Peyer's patch (tissue), 4 donors: ENCODE measurements around the gene SP140. TPM values are rescaled to one million over a fixed set of nuclear protein-coding genes. Genes with fewer than 3 reads are reported as not detected.

Experiments
- DNase-seq, 3 donors: peaks; one replicate each; pipeline ENCODE4 v3.0.0-alpha.2; 2017 to 2019
- H3K27ac ChIP-seq, 4 donors: fragments of 200-600 bp; sonication (generic); one replicate each; pipeline ENCODE4 v1.5.1; 2016 to 2019
- H3K27me3 ChIP-seq, 2 donors: fragments of 200-600 bp; sonication (generic); one replicate each; pipeline ENCODE4 v1.5.1; 2019
- H3K36me3 ChIP-seq, 3 donors: fragments of 200-600 bp; sonication (generic); one replicate each; pipeline ENCODE4 v1.5.1; 2016 to 2019
- H3K4me1 ChIP-seq, 4 donors: fragments of 200-600 bp; sonication (generic); one replicate each; pipeline ENCODE4 v1.5.1; 2016 to 2019
- H3K4me3 ChIP-seq, 4 donors: fragments of 200-600 bp; sonication (generic); 1 replicate in 3 of 4; 2 replicates in 1 of 4; pipeline ENCODE4 v1.5.1; 2016 to 2019; ENCODE audit warnings: mild to moderate bottlenecking in 1 of 4
- H3K9me3 ChIP-seq, 4 donors: fragments of 200-600 bp; sonication (generic); one replicate each; pipeline ENCODE4 v1.5.1; 2016 to 2019; ENCODE audit warnings: mild to moderate bottlenecking in 1 of 4
- POLR2A ChIP-seq, 2 donors: fragments of 450-650 bp; IDR thresholded peaks; one replicate each; pipeline ENCODE4 v1.5.1; 2017; ENCODE audit warnings: antibody characterized with exemption in 2 of 2, mild to moderate bottlenecking in 2 of 2, moderate library complexity in 2 of 2
- total RNA-seq, 4 donors: library from RNA; depleted of rRNA; stranded (reverse); fragments of >200 nt; gene quantifications; one replicate each; pipeline ENCODE4 v1.1.0, GENCODE V29; 2016
- TF ChIP-seq, protein P1 (sequence below), 6 experiments: fragments of 450-650 bp in 4 of 6; fragments of 200-600 bp in 2 of 6; sonication (generic) in 1 of 6; IDR thresholded peaks; one replicate each; pipeline ENCODE4 v1.5.1; 2017 to 2019; ENCODE audit warnings: antibody characterized with exemption in 6 of 6, mild to moderate bottlenecking in 3 of 6, moderate library complexity in 1 of 6

Gene SP140
- total RNA-seq, 4 donors from 2014 or later = 3.0 to 99.9 (median 9.4) TPM

GRCh38 chr2:230343747-230344146 is 118.2 kb downstream of the SP140 start:
- DNase-seq = no peak
- Histone ChIP-seq H3K4me3 (no peak overlapping the region), H3K4me1 (peaks cover 0 to 2% (median 0%) of the 10 kb centered on the region in 4 donors), H3K27me3 (no peaks in the 10 kb centered on the region), H3K36me3 (peaks cover 0 to 11% (median 0%) of the 10 kb centered on the region in 3 donors), H3K27ac (no peak overlapping the region), H3K9me3 (no peaks in the 10 kb centered on the region)
- TF ChIP-seq POLR2A (IDR thresholded peaks at IDR 0.05) = no peak
- TF ChIP-seq, protein P1, sequence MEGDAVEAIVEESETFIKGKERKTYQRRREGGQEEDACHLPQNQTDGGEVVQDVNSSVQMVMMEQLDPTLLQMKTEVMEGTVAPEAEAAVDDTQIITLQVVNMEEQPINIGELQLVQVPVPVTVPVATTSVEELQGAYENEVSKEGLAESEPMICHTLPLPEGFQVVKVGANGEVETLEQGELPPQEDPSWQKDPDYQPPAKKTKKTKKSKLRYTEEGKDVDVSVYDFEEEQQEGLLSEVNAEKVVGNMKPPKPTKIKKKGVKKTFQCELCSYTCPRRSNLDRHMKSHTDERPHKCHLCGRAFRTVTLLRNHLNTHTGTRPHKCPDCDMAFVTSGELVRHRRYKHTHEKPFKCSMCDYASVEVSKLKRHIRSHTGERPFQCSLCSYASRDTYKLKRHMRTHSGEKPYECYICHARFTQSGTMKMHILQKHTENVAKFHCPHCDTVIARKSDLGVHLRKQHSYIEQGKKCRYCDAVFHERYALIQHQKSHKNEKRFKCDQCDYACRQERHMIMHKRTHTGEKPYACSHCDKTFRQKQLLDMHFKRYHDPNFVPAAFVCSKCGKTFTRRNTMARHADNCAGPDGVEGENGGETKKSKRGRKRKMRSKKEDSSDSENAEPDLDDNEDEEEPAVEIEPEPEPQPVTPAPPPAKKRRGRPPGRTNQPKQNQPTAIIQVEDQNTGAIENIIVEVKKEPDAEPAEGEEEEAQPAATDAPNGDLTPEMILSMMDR (IDR thresholded peaks at IDR 0.05) = no peak

- peaks cover 0 to 11% (median 0%) of the 10 kb centered on the region in 3 donors for H3K36me3 ChIP-seq
- TF ChIP-seq POLR2A (IDR thresholded peaks at IDR 0.05) = no peak
- TF ChIP-seq, protein P1 (IDR thresholded peaks at IDR 0.05) = no peak
- H3K27me3 ChIP-seq = no peaks in the 10 kb centered on the region
- no peak for DNase-seq
- H3K27ac ChIP-seq = no peak overlapping the region
- no peaks in the 10 kb centered on the region for H3K9me3 ChIP-seq
- peaks cover 0 to 2% (median 0%) of the 10 kb centered on the region in 4 donors for H3K4me1 ChIP-seq
- no peak overlapping the region for H3K4me3 ChIP-seq
Measured at GRCh38 chr2:230346465-230346864, 120.9 kb downstream of the SP140 start.

DNA sequence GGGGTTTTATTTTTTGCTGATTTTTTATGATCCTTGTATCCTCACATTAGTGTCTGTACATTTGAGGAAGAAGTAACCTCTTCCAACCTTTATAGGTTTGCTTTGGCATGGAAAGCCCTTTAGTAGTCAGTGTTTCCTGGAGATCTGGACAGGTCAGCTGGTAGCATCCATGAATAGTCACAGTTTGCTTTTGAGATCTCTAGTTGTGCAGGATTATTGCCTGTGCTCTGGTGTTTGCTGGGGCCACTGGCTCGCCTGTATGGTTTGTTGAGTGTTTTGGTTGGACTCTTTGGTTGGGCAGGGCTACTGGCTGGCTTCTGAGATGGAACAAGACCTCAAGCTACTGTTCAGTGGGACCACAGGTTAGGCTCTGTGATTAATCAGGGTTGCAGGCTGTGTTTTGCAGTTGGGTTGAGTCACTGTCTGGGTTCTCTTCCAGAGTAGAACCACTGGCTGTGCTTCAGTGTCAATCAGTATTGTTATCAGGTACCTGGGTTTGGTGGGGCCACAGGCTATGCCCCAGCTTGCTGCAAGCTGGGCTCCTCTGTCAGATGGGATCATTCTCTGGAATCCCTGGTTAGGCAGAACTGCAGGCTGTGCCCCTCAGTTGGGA is 121.5 kb downstream of the SP140 start:
- DNase-seq = no peak
- Histone ChIP-seq H3K36me3 (peaks cover 0 to 7% (median 0%) of the 10 kb centered on the region in 3 donors), H3K4me1 (peaks cover 0 to 2% (median 0%) of the 10 kb centered on the region in 4 donors), H3K9me3 (no peaks in the 10 kb centered on the region), H3K4me3 (no peak overlapping the region), H3K27ac (peak overlapping the region in 1 of 4 donors; percentile 50), H3K27me3 (no peaks in the 10 kb centered on the region)
- no peak for TF ChIP-seq POLR2A (IDR thresholded peaks at IDR 0.05)
- TF ChIP-seq, protein P1 (IDR thresholded peaks at IDR 0.05) = no peak

- H3K27ac ChIP-seq = peak overlapping the region in 1 of 4 donors; percentile 50
- H3K36me3 ChIP-seq = peaks cover 0 to 4% (median 0%) of the 10 kb centered on the region in 3 donors
- TF ChIP-seq POLR2A (IDR thresholded peaks at IDR 0.05) = no peak
- TF ChIP-seq, protein P1 (IDR thresholded peaks at IDR 0.05) = no peak
- DNase-seq = no peak
- H3K4me1 ChIP-seq = peaks cover 0 to 2% (median 0%) of the 10 kb centered on the region in 4 donors
- H3K4me3 ChIP-seq = no peak overlapping the region
- H3K9me3 ChIP-seq = no peaks in the 10 kb centered on the region
- H3K27me3 ChIP-seq = no peaks in the 10 kb centered on the region
Measured at GRCh38 chr2:230347659-230348305, 122.2 kb downstream of the SP140 start.

DNA sequence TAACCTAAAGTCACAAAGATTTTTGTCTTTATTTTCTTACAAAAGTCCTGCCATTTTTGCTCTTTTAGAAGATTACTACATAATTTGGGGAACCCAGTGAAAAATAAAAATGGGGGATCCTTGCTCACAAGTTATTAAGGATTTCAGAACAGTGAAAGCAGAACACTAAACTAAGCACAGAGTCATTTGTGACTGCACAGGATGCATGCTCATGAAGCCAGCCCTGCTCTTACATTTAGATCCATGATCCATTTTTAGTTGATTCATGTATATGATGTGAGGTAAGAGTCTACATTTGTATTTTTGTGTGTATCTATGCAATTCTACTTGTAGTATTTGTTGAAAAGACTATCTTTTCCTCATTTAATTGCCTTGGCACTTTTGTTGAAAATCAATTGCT is 123.3 kb downstream of the SP140 start:
- Histone ChIP-seq H3K27me3 (no peaks in the 10 kb centered on the region), H3K36me3 (peaks cover 0 to 4% (median 0%) of the 10 kb centered on the region in 3 donors), H3K4me3 (no peak overlapping the region), H3K9me3 (no peaks in the 10 kb centered on the region), H3K27ac (no peak overlapping the region), H3K4me1 (peaks cover 0 to 2% (median 0%) of the 10 kb centered on the region in 4 donors)
- DNase-seq = no peak
- TF ChIP-seq, protein P1 (IDR thresholded peaks at IDR 0.05) = no peak
- no peak for TF ChIP-seq POLR2A (IDR thresholded peaks at IDR 0.05)
